GM21576 (cell line): Measurements from ENCODE around the gene RPL22L1.
"Not testable (repeated sequence)": the region's sequence is repeated elsewhere in the genome, so short reads cannot be mapped to it uniquely, and the experiment has no call there.

Experiments used
- ATAC-seq: cut with Tn5 transposase; IDR thresholded peaks from one replicate; pipeline ENCODE4 v1.9.1; 2021; ENCODE audit warnings: mild to moderate bottlenecking, moderate library complexity; ENCODE audit not compliant: unreplicated experiment

RPL22L1 gene

DNA sequence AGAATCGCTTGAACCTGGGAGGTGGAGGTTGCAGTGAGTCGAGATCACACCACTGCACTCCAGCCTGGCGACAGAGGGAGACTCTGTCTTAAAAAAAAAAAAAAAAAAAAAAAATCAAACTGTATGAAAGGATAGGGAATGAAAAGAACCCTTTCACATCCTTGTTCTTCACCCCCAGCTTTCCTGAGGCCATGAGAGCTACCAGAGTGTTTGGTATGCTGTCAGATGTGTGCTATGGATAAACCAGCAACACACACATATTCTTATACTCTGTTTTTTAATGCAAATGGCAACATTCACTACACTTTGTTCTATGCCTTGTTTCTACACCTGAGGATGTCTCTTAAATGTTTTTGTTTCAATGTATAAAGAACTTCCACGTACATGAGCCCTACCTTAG is 33.5 kb downstream of the RPL22L1 start:
- ATAC-seq = no peak

DNA sequence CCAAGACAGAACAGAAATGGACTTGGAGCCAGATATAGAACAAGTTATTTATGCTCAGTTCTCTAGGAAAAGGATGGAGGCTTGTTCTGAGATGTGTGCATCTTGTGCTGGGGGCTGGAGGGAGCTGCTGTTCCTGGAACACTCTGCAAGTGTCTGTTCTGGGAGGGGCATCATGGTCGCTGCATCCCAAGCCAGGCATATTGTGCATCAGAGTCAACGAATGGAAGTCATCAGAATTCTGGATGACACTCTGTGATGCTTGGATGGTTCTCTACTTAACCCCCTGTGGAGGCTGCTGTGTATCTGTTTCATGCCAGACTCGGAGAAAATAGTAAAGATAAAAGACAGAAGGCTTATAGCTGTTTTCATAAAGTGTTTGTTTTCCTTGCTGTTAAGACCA is 34.7 kb downstream of the RPL22L1 start:
- ATAC-seq = no peak

DNA sequence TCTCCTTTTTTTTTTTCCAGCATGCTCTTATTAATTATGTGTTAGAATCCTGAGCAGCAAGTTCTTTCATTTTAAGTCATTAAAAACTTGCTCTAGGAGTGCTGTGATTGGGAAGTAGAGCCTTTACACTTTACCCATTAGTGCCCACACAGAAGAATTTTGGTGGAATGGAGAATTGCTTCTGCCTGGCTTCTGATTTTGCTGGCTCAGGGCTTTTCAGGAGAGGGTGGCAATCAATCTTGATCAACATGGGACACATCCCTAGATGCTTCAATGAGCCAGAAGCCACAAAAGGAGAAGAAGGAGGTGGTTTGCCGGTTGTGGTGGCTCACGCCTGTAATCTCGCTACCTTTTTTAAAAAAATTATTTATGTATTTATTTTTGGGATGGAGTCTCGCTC is 39.4 kb downstream of the RPL22L1 start:
- no peak for ATAC-seq

DNA sequence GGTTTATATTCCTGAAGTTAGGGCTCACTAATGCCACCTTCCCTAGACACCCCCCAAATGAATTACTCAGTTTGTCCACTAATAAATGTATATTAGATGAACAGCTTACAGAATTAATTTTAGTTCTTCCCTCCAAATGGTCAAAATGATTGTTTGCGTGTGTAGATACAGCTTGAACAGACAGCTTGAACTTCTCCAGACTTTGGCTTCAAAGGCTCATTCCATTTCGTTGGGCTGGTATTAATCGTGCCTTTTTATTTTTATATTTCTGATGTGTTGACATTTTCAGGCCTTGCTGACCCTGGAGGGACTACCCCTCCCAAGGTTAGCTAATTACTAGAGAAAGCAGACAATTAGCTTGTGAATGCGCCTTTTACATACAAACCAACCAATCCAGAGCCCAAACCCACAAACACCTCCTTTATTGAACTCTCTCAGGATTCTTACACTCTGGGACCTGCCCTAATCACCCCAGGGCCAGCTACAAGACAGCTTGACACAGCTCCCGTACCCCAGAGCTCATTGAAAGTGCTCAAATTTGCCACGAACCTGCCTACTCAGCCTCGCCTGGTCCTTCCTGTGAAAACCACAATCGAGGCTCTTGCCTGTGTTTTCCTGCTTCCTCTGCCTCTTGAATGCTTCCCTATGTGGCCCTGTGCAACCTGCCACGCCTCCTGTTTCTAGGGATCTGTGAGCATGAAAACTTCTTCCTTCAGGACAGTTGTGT is 40.3 kb downstream of the RPL22L1 start:
- no peak for ATAC-seq

DNA sequence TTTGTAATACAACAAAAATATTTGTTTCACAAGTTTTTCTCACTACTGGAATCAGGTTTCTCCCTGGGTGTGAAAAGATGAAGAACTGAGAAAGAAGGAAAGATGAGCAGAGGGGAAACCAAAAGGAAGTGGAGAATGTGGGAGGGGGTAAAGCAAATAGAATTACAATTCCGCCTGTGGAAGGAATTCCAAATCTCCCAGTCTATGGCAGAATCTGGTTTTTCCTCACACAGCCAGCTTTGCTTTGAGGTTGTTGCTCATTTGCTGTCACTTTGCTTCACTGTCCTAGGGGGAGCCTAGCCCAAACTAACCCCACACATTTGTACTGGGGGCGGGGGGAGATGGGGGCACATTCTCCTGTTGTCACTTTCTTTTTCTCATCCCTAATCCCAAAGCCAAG is 43.9 kb downstream of the RPL22L1 start:
- ATAC-seq = no peak

DNA sequence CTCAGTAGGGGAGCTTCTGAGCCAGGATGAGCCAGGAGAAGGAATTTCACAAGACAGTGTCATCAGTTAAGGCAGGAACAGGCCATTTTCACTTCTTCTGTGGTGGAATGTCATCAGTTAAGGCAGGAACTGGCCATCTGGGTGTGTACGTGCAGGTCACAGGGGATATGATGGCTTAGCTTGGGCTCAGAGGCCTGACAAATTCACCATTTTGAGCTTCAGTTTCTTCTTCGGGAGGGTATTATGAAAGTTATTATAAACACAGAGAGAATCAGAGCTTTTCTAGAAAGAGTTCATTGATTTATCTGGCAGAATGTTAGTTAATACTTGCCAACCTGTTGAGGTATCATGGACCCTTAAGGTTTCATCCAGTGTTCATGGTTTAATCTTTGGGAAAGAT is 46.4 kb downstream of the RPL22L1 start:
- not testable (repeated sequence) for ATAC-seq

DNA sequence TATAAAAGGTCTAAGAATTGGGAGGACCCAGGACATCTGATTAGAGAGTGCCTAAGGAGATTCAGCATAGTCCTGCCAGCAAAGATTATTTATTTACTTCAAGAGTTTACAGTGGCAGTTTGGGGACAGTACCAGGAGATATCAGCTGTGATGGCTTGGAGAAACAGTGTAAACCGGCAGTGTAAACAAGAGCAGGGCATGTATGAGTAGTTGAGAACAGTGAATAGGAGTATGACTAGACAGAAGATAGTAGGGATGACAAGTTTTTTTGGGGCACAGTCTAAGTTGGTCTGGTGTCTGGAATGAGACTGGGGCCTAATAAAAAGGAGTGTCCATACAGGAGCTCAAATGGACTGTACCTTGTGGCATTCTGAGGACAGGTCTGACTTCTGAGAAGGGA is 51.7 kb downstream of the RPL22L1 start:
- ATAC-seq = not testable (repeated sequence)

DNA sequence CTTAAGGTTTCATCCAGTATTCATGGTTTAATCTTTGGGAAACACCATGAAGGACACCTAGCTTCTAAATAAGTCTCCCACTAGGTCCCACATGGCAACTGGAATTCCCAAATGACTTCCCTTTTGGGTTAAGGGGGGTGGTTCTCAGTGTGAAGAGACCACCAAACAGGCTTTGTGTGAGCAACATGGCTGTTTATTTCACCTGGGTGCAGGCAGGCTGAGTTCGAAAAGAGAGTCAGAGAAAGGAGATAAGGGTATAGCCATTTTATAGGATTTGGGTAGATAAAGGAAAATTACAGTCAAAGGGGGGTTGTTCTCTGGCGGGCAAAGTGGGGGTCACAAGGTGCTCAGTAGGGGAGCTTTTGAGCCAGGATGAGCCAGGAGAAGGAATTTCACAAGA is 52.5 kb downstream of the RPL22L1 start:
- not testable (repeated sequence) for ATAC-seq

DNA sequence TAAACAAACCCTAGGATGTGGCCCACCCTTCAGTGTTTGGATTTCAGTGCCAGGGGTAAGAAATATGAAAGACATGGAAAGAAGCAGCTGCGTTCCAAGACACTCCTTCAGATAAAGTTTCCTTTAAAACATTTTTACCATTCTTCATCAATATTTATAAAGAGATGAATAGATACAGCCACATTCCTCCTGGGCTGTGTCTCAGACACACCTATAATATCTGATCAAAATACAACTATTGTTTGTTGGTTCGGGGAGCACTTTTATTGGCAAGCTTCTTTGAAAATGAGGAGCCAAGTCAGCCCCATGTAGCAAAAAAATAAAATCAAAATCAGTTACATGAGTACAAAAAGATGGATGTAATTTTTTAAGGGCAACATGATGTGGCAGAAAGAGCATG is 53.2 kb downstream of the RPL22L1 start:
- no peak for ATAC-seq

DNA sequence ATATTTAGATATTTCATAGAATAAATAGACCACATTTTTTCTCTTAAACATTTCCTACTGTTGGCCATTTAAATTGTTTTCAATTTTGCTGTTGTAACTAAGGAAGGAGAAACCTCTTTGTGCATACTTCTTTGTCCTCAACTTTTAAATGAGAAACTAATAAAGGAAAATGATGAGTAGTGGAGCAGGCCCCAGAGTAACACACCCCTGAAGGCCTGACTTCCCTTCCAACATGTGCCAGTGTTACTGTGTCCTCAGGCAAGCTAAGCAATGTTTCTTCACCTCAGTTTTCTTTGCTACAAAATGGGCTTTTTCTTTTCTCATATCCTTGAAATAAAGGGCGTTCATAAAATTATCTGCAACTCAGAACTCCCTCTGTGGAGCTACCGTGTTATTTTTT is 53.7 kb downstream of the RPL22L1 start:
- no peak for ATAC-seq

DNA sequence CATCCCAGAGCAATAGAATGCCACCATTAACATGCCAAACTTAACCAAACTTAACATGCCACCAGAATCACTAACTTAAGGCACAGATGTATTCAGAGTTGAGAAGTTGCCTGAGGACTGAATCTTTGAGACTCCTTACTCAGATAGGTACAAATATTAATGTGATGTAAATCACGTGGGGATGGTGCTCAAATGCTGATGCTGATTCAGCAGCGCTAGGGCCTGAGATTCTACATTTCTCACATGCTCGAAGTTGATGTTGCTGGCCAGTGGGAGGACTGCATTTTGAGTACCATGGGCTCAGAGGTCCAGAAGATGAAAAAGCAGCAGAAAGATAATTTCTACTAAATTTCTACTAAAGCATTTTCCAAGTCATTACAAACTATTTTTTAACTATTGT is 54.1 kb downstream of the RPL22L1 start:
- ATAC-seq = no peak

DNA sequence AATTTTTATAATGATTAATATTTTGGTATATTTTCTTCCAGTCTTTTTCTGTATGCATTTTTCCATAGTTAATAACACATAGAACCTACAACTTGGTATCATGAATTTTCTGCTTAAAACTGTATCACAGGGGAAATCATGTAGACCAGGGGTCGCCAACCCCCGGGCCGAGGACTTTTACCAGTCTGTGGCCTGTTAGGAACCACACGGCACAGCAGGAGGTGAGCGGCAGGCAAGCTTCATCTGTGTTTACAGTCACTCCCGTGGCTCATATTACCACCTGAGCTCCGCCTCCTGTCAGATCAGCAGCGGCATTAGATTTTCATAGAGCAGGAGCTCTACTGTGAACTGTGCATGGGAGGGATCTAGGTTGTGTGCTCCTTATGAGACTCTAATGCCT is 54.7 kb downstream of the RPL22L1 start:
- ATAC-seq = no peak
